Endothelial cell of umbilical vein (primary cell): ENCODE data around the gene AKAP8L. TPM values are rescaled to one million over a fixed set of nuclear protein-coding genes. Genes with fewer than 3 reads are reported as not detected.

Experiments used
- BruUV-seq: library from RNA; stranded (reverse); fragments of 400-500 nt; replicated peaks from 2 replicates; lab custom pipeline; 2021; lab: Mats Ljungman, UMichigan
- CTCF ChIA-PET: fragments of 300-600, 350-600 bp; sonication (Branson Sonifier 250); formaldehyde crosslinking; loops from one replicate; lab custom pipeline; 2021; ENCODE audit warnings: antibody characterized with exemption, inconsistent platforms; lab: Charles Lee
- POLR2A ChIA-PET: fragments of 300-600, 350-600 bp; sonication (Branson Sonifier 250); formaldehyde crosslinking; loops from one replicate; lab custom pipeline; 2021; ENCODE audit warnings: antibody characterized with exemption, inconsistent platforms; lab: Charles Lee
- DNase-seq: peaks from one replicate; pipeline ENCODE4 v3.0.0-alpha.2; 2011; ENCODE audit warnings: low read depth, low spot score
- FAIRE-seq: peaks from 2 replicates; lab custom pipeline; 2011; peaks lifted over from hg19 to GRCh38; lab: Jason Lieb, UNC
- H2AFZ ChIP-seq: 2 replicates; pipeline ENCODE4 v1.6.0; 2012; ENCODE audit warnings: low read depth, low read length, control low read depth, inconsistent platforms
- H3K27ac ChIP-seq: 2 replicates; pipeline ENCODE4 v1.5.1; 2011; ENCODE audit warnings: low read depth, mild to moderate bottlenecking, control low read depth, low read length, moderate library complexity; ENCODE audit not compliant: insufficient read depth
- H3K27me3 ChIP-seq, 2 experiments: 2 replicates each; pipeline versions ENCODE4 v1.6.0 to v1.6.1; 2011; ENCODE audit warnings: low read length in 2 of 2, mixed read lengths in 1 of 2; ENCODE audit not compliant: control insufficient read depth in 2 of 2, insufficient read depth in 2 of 2
- H3K36me3 ChIP-seq, 2 experiments: 2 replicates in 1 of 2; 3 replicates in 1 of 2; pipeline ENCODE4 v1.5.1; 2011; ENCODE audit warnings: low read length in 2 of 2, mild to moderate bottlenecking in 1 of 2, moderate library complexity in 1 of 2; ENCODE audit not compliant: control insufficient read depth in 2 of 2, insufficient read depth in 2 of 2; ENCODE audit errors: extremely low read depth in 1 of 2
- H3K4me1 ChIP-seq: 3 replicates; pipeline ENCODE4 v1.5.1; 2011; ENCODE audit warnings: mild to moderate bottlenecking, low read length; ENCODE audit not compliant: control insufficient read depth, insufficient read depth; ENCODE audit errors: extremely low read depth
- H3K4me2 ChIP-seq: 2 replicates; pipeline ENCODE4 v1.6.1; 2011; ENCODE audit warnings: low read length, control low read depth, mixed read lengths; ENCODE audit not compliant: insufficient read depth
- H3K4me3 ChIP-seq, 3 experiments: fragments of 200-600 bp in 1 of 3; sonication (generic), shearing (Covaris generic) in 1 of 3; replicated peaks in 1 of 3; 2 replicates each; pipeline ENCODE4 v1.5.1; 2011 to 2016; ENCODE audit warnings: control low read depth in 3 of 3, low read length in 3 of 3, mild to moderate bottlenecking in 2 of 3, inconsistent platforms in 1 of 3, low read depth in 1 of 3, moderate library complexity in 1 of 3; ENCODE audit not compliant: insufficient read depth in 1 of 3
- H3K79me2 ChIP-seq: 2 replicates; pipeline ENCODE4 v1.6.0; 2012; ENCODE audit warnings: low read length, inconsistent platforms; ENCODE audit not compliant: control insufficient read depth, insufficient read depth
- H3K9ac ChIP-seq: replicated peaks from 2 replicates; pipeline ENCODE3; 2011; ENCODE audit warnings: low read length, control low read depth; ENCODE audit not compliant: insufficient read depth; ENCODE audit errors: extremely low read depth
- H3K9me1 ChIP-seq: replicated peaks from 3 replicates; pipeline ENCODE4 v1.6.0; 2011; ENCODE audit warnings: mild to moderate bottlenecking, low read length; ENCODE audit not compliant: control insufficient read depth, insufficient read depth; ENCODE audit errors: extremely low read depth
- H3K9me3 ChIP-seq: replicated peaks from 2 replicates; pipeline ENCODE4 v1.5.1; 2012; ENCODE audit warnings: low read length, inconsistent platforms; ENCODE audit not compliant: control insufficient read depth, insufficient read depth
- H4K20me1 ChIP-seq: replicated peaks from 2 replicates; pipeline ENCODE3; 2011; ENCODE audit warnings: mild to moderate bottlenecking, low read length; ENCODE audit not compliant: control insufficient read depth, insufficient read depth; ENCODE audit errors: extremely low read depth
- CTCF ChIP-seq, 2 donors: IDR thresholded peaks; 1 replicate in 1 of 2; 2 replicates in 1 of 2; pipeline ENCODE4 v1.5.1; 2011; ENCODE audit warnings: low read length in 2 of 2, mild to moderate bottlenecking in 2 of 2, moderate library complexity in 2 of 2, control low read depth in 1 of 2, inconsistent platforms in 1 of 2, low read depth in 1 of 2; ENCODE audit not compliant: insufficient read depth in 1 of 2; ENCODE audit errors: extremely low read depth in 1 of 2
- EZH2 ChIP-seq: IDR thresholded peaks from 2 replicates; pipeline ENCODE4 v1.6.1; 2012; ENCODE audit warnings: borderline replicate concordance, low read depth, mild to moderate bottlenecking, moderate library complexity, low read length, inconsistent platforms; ENCODE audit not compliant: severe bottlenecking
- FOS ChIP-seq: IDR thresholded peaks from 2 replicates; pipeline ENCODE4 v1.6.1; 2011; ENCODE audit warnings: mild to moderate bottlenecking, low read length, moderate library complexity, borderline replicate concordance; ENCODE audit not compliant: insufficient read depth
- GATA2 ChIP-seq: IDR thresholded peaks from 2 replicates; pipeline ENCODE4 v1.7.0; 2011; ENCODE audit warnings: low read depth, mild to moderate bottlenecking, moderate library complexity, mixed read lengths, low read length; ENCODE audit not compliant: insufficient read length, insufficient read depth
- JUN ChIP-seq: IDR thresholded peaks from 2 replicates; pipeline ENCODE4 v1.6.1; 2011; ENCODE audit warnings: borderline replicate concordance, low read depth; ENCODE audit not compliant: insufficient read length, insufficient read depth
- MAX ChIP-seq: IDR thresholded peaks from 2 replicates; pipeline ENCODE4 v1.6.1; 2011; ENCODE audit not compliant: insufficient read depth, insufficient read length
- MYC ChIP-seq: IDR thresholded peaks from one replicate; pipeline ENCODE4 v1.6.1; 2011; ENCODE audit warnings: mild to moderate bottlenecking, low read depth, low read length
- POLR2A ChIP-seq: IDR thresholded peaks from 2 replicates; pipeline ENCODE4 v1.6.1; 2012; ENCODE audit warnings: low read depth, mild to moderate bottlenecking, control low read depth, low read length
- POLR2AphosphoS5 ChIP-seq: IDR thresholded peaks from 2 replicates; pipeline ENCODE4 v1.6.1; 2012; ENCODE audit warnings: low read depth, mild to moderate bottlenecking, control low read depth, low read length, moderate library complexity; ENCODE audit not compliant: insufficient read depth
- dilution Hi-C: fragments of 300-500 bp; cut with MboI; formaldehyde crosslinking; loops from one replicate; pipeline ENCODE4 v1.15.0; 2019; ENCODE audit warnings: low sequenced_read_pairs; ENCODE audit not compliant: extremely low pct_ligation_motif_present
- intact Hi-C: fragments of 100-400 bp; cut with micrococcal nuclease; formaldehyde crosslinking; loops from one replicate; pipeline ENCODE4 v1.10.0; 2022
- polyA plus RNA-seq, 4 experiments: library from polyadenylated mRNA; depleted of rRNA in 3 of 4; stranded (reverse) in 3 of 4; unstranded in 1 of 4; fragments of >200 nt; gene quantifications; 2 replicates each; pipeline versions ENCODE4 v1.2.1 to v1.2.3, GENCODE V29; 2011 to 2012; ENCODE audit warnings: missing spikeins in 1 of 4
- total RNA-seq: library from RNA; stranded (reverse); gene quantifications from 2 replicates; pipeline ENCODE4 v1.2.3, GENCODE V29; 2021

AKAP8L gene
- total and polyA plus RNA-seq, 2 donors (not counting 3 experiments of a cell fraction or from before 2014, with no cell fraction given), result 63.9 to 99.6 TPM

GRCh38 chr19:15401397-15401710 is 17.4 kb downstream of the AKAP8L start:
- H3K4me2 ChIP-seq, result no peak overlapping the region
- TF ChIP-seq POLR2A (no peak), GATA2 (no peak), EZH2 (no peak), JUN (no peak), POLR2AphosphoS5 (no peak), MAX (no peak), CTCF (IDR thresholded peaks at IDR 0.05; ENCODE audit: extremely low read depth in 1 of 2, insufficient read depth in 1 of 2, low read depth in 1 of 2, low read length in 2 of 2) (no peak), MYC (no peak), FOS (no peak)
- H3K27ac ChIP-seq, result no peak overlapping the region
- H3K9me1 ChIP-seq, result no peaks in the 10 kb centered on the region
- H3K4me3 ChIP-seq, result no peak overlapping the region
- H3K9me3 ChIP-seq, result no peaks in the 10 kb centered on the region
- ChIA-PET POLR2A (no interaction called here), CTCF (interaction anchor here (1.2 kb wide), 1 partner anchor 21 kb away, joined by 3 read pairs; the partner anchor contains the start of gene AKAP8)
- no peaks in the 10 kb centered on the region for H3K27me3 ChIP-seq
- H3K4me1 ChIP-seq, result no peaks in the 10 kb centered on the region
- FAIRE-seq (no peak), DNase-seq (no peak)
- H3K9ac ChIP-seq, result no peak overlapping the region
- dilution Hi-C loops, result no loop called here
- no peak overlapping the region for H2AFZ ChIP-seq
- intact Hi-C loops, result no loop called here
- H3K36me3 ChIP-seq, result peaks cover 11 to 67% of the 10 kb centered on the region in 2 experiments
- H3K79me2 ChIP-seq, result peaks cover 39% of the 10 kb centered on the region
- BruUV-seq, result no TSS peak
- H4K20me1 ChIP-seq, result peaks cover 3% of the 10 kb centered on the region
